Nucleus accumbens (tissue), 56 donors: ENCODE data around the gene CAT.
"Not testable (repeated sequence)": the region's sequence is repeated elsewhere in the genome, so short reads cannot be mapped to it uniquely, and the experiment has no call there.

Experiments
- DNase-seq, 56 donors: peaks; one replicate each; lab custom pipeline; 2025; lab: John Stamatoyannopoulos, UW

CAT gene

DNA sequence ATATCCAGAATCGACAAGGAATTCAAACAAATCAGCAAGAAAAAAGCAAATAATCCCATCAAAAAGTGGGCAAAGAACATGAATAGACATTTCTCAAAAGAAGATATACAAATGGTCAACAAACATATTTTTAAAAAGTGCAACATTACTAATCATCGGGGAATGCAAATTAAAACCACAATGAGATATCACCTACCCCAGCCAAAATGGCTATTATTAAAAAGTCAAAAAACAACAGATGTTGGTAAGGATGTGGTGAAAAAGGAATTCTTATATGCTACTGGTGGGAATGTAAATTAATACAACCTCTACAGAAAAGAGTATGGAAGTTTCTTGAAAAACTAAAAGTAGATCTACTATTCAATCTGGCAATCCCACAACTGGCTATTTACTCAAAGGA is 13.9 kb upstream of the CAT start:
- not testable (repeated sequence) for DNase-seq

GRCh38 chr11:34425360-34425759 is 13.4 kb upstream of the CAT start:
- DNase-seq = no peak

GRCh38 chr11:34425867-34426266 is 12.9 kb upstream of the CAT start:
- DNase-seq = no peak

- no peak for DNase-seq
Measured at GRCh38 chr11:34426766-34427185, 12.0 kb upstream of the CAT start.

DNA sequence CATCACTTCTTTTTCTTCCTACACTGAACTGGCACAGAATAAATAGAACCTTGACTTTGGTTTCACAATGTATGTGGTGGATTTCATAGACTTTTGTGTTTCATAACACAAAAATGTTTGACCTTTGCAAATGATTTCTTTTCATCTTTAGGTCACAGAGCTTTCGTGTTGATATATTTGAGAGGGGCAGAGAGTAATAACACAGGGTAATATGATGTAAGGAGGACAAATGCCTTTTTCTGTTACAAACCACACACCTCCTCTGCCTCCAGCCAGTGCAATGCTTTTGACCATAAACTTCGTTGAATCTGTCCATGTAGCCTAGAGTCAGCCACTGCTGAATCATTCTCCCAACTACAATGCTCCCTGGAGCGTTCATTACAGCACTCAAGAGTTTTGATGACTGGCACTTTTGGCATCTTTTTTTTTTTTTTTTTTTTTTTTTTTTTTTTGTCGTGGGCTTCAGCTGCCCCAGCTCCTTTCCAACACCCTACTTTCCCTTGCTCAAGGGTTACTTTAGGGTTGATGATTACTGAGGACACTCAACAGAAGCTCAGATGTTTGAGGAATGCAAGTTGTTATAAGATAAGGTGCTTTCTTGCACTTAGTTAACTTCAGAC is 11.4 kb upstream of the CAT start:
- no peak for DNase-seq

GRCh38 chr11:34431979-34432378 is 6.8 kb upstream of the CAT start:
- no peak for DNase-seq

GRCh38 chr11:34432822-34433221 is 5.9 kb upstream of the CAT start:
- no peak for DNase-seq

GRCh38 chr11:34433899-34434298 is 4.8 kb upstream of the CAT start:
- DNase-seq = no peak

GRCh38 chr11:34437224-34438125 is 1.3 kb upstream of the CAT start:
- no peak for DNase-seq

DNA sequence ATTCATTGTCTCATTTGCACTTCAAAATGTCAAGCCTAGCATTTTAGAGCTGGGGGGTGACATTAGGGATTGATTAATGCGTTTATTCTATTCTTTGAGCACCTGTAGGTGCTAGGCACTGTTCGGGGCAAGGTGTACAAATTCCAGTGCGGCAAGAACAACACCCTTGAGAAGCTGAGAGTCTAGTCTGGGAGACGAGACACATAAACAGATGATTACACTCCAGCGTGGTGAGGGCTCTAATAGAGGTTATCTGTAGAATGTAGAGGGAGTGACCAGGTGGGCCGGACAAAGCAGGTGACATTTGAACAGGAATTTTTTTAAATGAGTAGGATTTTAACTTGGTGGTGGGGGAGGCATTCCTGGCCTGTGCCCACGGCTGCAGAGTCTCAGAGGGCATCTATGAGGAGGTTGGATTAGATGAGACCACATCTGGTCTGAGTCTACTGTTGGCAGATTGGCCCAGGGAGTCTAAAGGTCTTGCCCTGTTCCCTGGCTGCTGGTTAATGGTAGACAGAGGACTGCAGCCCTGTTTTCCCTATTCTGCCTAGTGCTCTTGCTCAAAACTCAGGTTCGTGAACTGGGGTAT is 970 bp downstream of the CAT start:
- no peak for DNase-seq

DNA sequence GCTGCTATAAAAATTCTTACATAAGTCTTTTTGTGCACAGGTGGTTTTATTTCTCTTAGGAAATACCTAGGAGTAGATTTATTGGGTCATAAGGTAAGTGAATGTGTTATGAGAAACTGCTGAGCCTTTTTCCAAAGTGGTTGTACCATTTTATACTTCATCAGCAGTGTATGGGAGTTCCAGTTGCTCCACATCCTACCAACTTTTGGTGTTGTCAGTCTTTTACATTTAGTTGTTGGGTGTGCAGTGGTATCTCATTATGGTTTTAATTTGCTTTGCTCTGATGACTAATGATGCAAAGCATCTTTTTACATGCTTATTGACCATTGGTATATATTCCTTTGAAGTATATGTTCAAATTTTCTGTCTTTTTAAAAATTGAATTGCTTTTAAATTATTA is 3.1 kb downstream of the CAT start:
- DNase-seq = no peak

- no peak for DNase-seq
Measured at GRCh38 chr11:34443136-34443535, 4.4 kb downstream of the CAT start.

DNA sequence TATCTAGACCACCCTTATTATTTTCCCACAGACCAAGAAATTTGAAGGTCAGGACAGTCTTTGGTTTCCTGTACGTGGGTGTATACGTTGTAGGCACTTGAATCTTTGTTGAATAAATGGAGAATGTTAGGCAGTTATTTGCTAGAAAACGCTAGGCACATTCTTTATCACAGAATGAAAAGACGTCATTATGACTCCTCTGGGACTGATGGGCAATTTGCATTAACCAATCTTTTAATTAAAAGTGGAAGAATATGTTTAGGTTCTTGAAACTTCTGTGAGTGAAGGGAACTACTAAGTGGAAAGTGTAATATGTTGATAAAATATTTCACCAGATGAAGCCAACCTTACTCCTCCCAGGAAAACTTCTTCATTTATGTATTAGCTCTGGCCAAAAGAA is 5.7 kb downstream of the CAT start:
- DNase-seq = no peak

GRCh38 chr11:34445956-34446355 is 7.2 kb downstream of the CAT start:
- no peak for DNase-seq

DNA sequence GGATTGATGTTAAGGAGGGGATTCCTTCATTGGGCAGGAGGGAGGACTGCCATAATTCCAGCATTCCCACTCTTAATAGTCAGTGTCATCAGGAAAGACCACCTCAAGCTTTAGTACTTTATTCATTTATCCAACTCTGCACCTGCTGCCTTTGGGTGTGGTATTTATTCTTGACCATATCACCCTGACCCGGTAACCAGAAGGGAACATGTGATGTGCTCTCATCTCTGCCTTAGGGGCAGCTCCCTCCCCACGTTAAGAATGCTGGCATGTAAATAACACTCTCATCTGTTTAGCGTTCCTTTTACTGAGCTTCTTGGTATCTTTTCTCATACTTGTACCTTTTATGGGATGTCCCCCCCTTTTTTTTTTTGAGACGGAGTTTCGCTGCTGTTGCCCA is 7.7 kb downstream of the CAT start:
- no peak for DNase-seq

GRCh38 chr11:34447044-34447443 is 8.3 kb downstream of the CAT start:
- no peak for DNase-seq

- no peak for DNase-seq
Measured at GRCh38 chr11:34448223-34448994, 9.7 kb downstream of the CAT start.

GRCh38 chr11:34449013-34449412 is 10.3 kb downstream of the CAT start:
- DNase-seq = no peak

- DNase-seq = no peak
Measured at GRCh38 chr11:34451053-34451452, 12.3 kb downstream of the CAT start.

- peak in 1 of 56 donors; percentile 0 for DNase-seq
Measured at GRCh38 chr11:34454308-34455032, 15.7 kb downstream of the CAT start.
